Duodenal mucosa (tissue), 2 donors: Measurements from ENCODE around the gene RNF217.

Experiments used
- H3K27ac ChIP-seq: one replicate; pipeline ENCODE4 v1.7.0; 2013; ENCODE audit warnings: low read depth, low read length
- H3K27me3 ChIP-seq, 2 donors: one replicate each; pipeline ENCODE4 v1.7.0; 2013; ENCODE audit warnings: low read length in 2 of 2, control low read depth in 1 of 2; ENCODE audit not compliant: insufficient read depth in 2 of 2, control insufficient read depth in 1 of 2
- H3K36me3 ChIP-seq, 2 donors: one replicate each; pipeline ENCODE4 v1.7.0; 2013; ENCODE audit warnings: low read length in 2 of 2, control low read depth in 1 of 2; ENCODE audit not compliant: insufficient read depth in 2 of 2, control insufficient read depth in 1 of 2
- H3K4me1 ChIP-seq, 2 donors: one replicate each; pipeline ENCODE4 v1.7.0; 2013; ENCODE audit warnings: low read length in 2 of 2, control low read depth in 1 of 2; ENCODE audit not compliant: insufficient read depth in 2 of 2, control insufficient read depth in 1 of 2
- H3K4me3 ChIP-seq, 2 donors: one replicate each; pipeline ENCODE4 v1.7.0; 2013; ENCODE audit warnings: low read length in 2 of 2, low read depth in 1 of 2
- H3K9ac ChIP-seq, 2 donors: one replicate each; pipeline ENCODE4 v1.7.0; 2013; ENCODE audit warnings: low read length in 2 of 2, low read depth in 1 of 2
- H3K9me3 ChIP-seq, 2 donors: one replicate each; pipeline ENCODE4 v1.7.0; 2013; ENCODE audit warnings: low read length in 2 of 2, control low read depth in 1 of 2; ENCODE audit not compliant: control insufficient read depth in 1 of 2

The RNF217 gene

GRCh38 chr6:125136378-125136777 is 174.1 kb downstream of the RNF217 start:
- no peaks in the 10 kb centered on the region for H3K27me3 ChIP-seq
- H3K9me3 ChIP-seq, result no peaks in the 10 kb centered on the region
- no peaks in the 10 kb centered on the region for H3K36me3 ChIP-seq
- no peaks in the 10 kb centered on the region for H3K4me1 ChIP-seq
- H3K27ac ChIP-seq, result no peak overlapping the region
- H3K9ac ChIP-seq, result no peak overlapping the region
- H3K4me3 ChIP-seq, result no peak overlapping the region

- Histone ChIP-seq H3K9ac (no peak overlapping the region), H3K4me3 (no peak overlapping the region), H3K27ac (no peak overlapping the region), H3K36me3 (no peaks in the 10 kb centered on the region), H3K27me3 (no peaks in the 10 kb centered on the region), H3K9me3 (no peaks in the 10 kb centered on the region), H3K4me1 (no peaks in the 10 kb centered on the region)
Observed at GRCh38 chr6:125138083-125138482, 175.8 kb downstream of the RNF217 start.

GRCh38 chr6:125140808-125141207 is 178.6 kb downstream of the RNF217 start:
- Histone ChIP-seq H3K9ac (no peak overlapping the region), H3K36me3 (no peaks in the 10 kb centered on the region), H3K9me3 (no peaks in the 10 kb centered on the region), H3K27ac (no peak overlapping the region), H3K4me3 (no peak overlapping the region), H3K27me3 (no peaks in the 10 kb centered on the region), H3K4me1 (no peaks in the 10 kb centered on the region)
